Astrocyte of the cerebellum (primary cell): Measurements from ENCODE around the gene POLR2L.

Experiments used
- DNase-seq: peaks from one replicate; pipeline ENCODE4 v3.0.0-alpha.2; 2011; ENCODE audit warnings: low read depth
- H3K4me3 ChIP-seq: 2 replicates; pipeline ENCODE4 v1.5.1; 2011; ENCODE audit warnings: mild to moderate bottlenecking, low read depth, low read length, moderate library complexity
- CTCF ChIP-seq: IDR thresholded peaks from 2 replicates; pipeline ENCODE4 v1.5.1; 2012; ENCODE audit warnings: low read length, low read depth, moderate library complexity, mild to moderate bottlenecking; ENCODE audit errors: missing control alignments
- in situ Hi-C: cut with HindIII; loops from 2 replicates; pipeline ENCODE4 v1.10.0; 2017; ENCODE audit warnings: low sequenced_read_pairs

The POLR2L gene

GRCh38 chr11:849951-850774, 7.8 kb upstream of the POLR2L start:
- TF ChIP-seq CTCF = no peak
- in situ Hi-C loops = no loop called here
- DNase-seq = no peak
- peak overlapping the region; percentile 49 for H3K4me3 ChIP-seq

GRCh38 chr11:849104-849824, 6.9 kb upstream of the POLR2L start:
- in situ Hi-C loops = no loop called here
- no peak for DNase-seq
- TF ChIP-seq CTCF = no peak
- H3K4me3 ChIP-seq = peak overlapping the region; percentile 49

GRCh38 chr11:848380-848931, 6.1 kb upstream of the POLR2L start:
- no peak for DNase-seq
- in situ Hi-C loops = no loop called here

GRCh38 chr11:847876-848275, 5.5 kb upstream of the POLR2L start:
- no peak for DNase-seq
- no peak overlapping the region for H3K4me3 ChIP-seq
- in situ Hi-C loops = no loop called here
- TF ChIP-seq CTCF = no peak

More at GRCh38 chr11:848380-848931, 6.1 kb upstream of the POLR2L start:
- peak overlapping the region; percentile 3 for H3K4me3 ChIP-seq
- TF ChIP-seq CTCF = peak; percentile 93

GRCh38 chr11:846496-847098, 4.3 kb upstream of the POLR2L start:
- H3K4me3 ChIP-seq = no peak overlapping the region
- in situ Hi-C loops = no loop called here
- no peak for TF ChIP-seq CTCF
- DNase-seq = no peak

- no peak for DNase-seq
- peak overlapping the region; percentile 5 for H3K4me3 ChIP-seq
- in situ Hi-C loops = no loop called here
- TF ChIP-seq CTCF = no peak
Measured at GRCh38 chr11:845872-846495, 3.7 kb upstream of the POLR2L start.
